DOHH2 (cell line): ENCODE measurements around the gene SEPHS1.

Source experiments
- EZH2phosphoT487 ChIP-seq: fragments of 200-600 bp; sonication (generic); IDR thresholded peaks from 2 replicates; pipeline ENCODE4 v1.6.1; 2017; ENCODE audit warnings: borderline replicate concordance, mild to moderate bottlenecking, antibody characterized with exemption, low read length, moderate library complexity, mixed read lengths
- TF ChIP-seq, protein P1 (sequence below): fragments of 200-600 bp; sonication (generic); IDR thresholded peaks from one replicate; pipeline ENCODE4 v1.5.1; 2014; ENCODE audit warnings: antibody characterized with exemption, mild to moderate bottlenecking, low read depth, low read length; ENCODE audit not compliant: poor library complexity, severe bottlenecking

DNA sequence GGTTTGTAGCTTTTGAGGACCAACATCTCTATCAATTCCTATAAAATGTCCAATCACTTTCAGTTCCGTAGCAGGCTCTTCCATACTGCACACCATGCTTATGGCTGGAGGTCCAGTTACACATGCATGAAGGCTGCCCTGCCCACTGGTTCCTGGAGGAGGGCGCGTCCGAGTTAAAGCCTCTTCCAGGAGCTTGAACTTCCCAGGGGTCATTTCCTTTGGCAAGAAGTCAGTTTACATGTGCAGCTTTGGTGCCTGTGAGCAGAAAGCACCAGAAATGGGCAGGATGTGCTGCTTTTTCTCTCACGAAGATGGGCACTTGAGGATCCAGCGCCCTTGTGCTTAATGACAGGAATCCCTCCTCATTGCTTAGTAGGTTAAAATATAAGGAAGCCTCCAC, 30.6 kb downstream of the SEPHS1 start:
- TF ChIP-seq, protein P1, sequence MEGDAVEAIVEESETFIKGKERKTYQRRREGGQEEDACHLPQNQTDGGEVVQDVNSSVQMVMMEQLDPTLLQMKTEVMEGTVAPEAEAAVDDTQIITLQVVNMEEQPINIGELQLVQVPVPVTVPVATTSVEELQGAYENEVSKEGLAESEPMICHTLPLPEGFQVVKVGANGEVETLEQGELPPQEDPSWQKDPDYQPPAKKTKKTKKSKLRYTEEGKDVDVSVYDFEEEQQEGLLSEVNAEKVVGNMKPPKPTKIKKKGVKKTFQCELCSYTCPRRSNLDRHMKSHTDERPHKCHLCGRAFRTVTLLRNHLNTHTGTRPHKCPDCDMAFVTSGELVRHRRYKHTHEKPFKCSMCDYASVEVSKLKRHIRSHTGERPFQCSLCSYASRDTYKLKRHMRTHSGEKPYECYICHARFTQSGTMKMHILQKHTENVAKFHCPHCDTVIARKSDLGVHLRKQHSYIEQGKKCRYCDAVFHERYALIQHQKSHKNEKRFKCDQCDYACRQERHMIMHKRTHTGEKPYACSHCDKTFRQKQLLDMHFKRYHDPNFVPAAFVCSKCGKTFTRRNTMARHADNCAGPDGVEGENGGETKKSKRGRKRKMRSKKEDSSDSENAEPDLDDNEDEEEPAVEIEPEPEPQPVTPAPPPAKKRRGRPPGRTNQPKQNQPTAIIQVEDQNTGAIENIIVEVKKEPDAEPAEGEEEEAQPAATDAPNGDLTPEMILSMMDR, result no peak
- TF ChIP-seq EZH2phosphoT487, result no peak
